Keratinocyte (primary cell): Measurements from ENCODE around the gene AKAP13.
"Not testable (repeated sequence)": the region's sequence is repeated elsewhere in the genome, so short reads cannot be mapped to it uniquely, and the experiment has no call there.

Experiments
- EZH2 ChIP-seq: IDR thresholded peaks from one replicate; pipeline ENCODE4 v1.6.1; 2012; ENCODE audit warnings: inconsistent platforms, mild to moderate bottlenecking, low read length, moderate library complexity
- TF ChIP-seq, protein P1 (sequence below), 3 experiments: IDR thresholded peaks in 1 of 3; conservative IDR thresholded peaks in 1 of 3; optimal IDR thresholded peaks in 1 of 3; 2 replicates in 2 of 3; 3 replicates in 1 of 3; pipeline versions ENCODE3 to v1.5.1; 2011; ENCODE audit warnings: low read length in 3 of 3, mild to moderate bottlenecking in 3 of 3, moderate library complexity in 2 of 3, control low read depth in 1 of 3, inconsistent platforms in 1 of 3; ENCODE audit not compliant: insufficient read depth in 2 of 3; ENCODE audit errors: extremely low read depth in 1 of 3

DNA sequence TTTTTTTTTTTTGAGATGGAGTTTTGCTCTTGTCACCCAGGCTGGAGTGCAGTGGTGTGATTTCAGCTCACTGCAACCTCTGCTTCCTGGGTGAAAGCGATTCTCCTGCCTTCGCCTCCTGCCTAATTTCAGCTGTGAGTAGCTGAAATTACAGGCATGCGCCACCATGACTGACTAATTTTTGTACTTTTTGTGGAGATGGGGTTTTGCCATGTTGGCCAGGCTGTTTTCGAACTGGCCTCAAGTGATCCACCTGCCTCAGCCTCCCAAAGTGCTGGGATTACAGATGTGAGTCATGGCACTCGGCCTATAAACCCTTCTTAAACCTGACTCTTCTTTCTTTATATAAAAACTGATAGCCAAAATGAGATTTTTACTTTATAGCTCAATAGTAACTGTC, 205.8 kb downstream of the AKAP13 start:
- TF ChIP-seq, protein P1, sequence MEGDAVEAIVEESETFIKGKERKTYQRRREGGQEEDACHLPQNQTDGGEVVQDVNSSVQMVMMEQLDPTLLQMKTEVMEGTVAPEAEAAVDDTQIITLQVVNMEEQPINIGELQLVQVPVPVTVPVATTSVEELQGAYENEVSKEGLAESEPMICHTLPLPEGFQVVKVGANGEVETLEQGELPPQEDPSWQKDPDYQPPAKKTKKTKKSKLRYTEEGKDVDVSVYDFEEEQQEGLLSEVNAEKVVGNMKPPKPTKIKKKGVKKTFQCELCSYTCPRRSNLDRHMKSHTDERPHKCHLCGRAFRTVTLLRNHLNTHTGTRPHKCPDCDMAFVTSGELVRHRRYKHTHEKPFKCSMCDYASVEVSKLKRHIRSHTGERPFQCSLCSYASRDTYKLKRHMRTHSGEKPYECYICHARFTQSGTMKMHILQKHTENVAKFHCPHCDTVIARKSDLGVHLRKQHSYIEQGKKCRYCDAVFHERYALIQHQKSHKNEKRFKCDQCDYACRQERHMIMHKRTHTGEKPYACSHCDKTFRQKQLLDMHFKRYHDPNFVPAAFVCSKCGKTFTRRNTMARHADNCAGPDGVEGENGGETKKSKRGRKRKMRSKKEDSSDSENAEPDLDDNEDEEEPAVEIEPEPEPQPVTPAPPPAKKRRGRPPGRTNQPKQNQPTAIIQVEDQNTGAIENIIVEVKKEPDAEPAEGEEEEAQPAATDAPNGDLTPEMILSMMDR (optimal IDR thresholded peaks at IDR 0.05 in 1 of 3, IDR thresholded peaks at IDR 0.05 in 1 of 3, conservative IDR thresholded peaks at IDR 0.05 in 1 of 3; ENCODE audit: extremely low read depth in 1 of 3, insufficient read depth in 2 of 3, low read length in 3 of 3) = not testable (repeated sequence)
- TF ChIP-seq EZH2 = not testable (repeated sequence)
